GM21529 (cell line): ENCODE results near the gene DSC2.

ENCODE experiments used
- ATAC-seq: cut with Tn5 transposase; IDR thresholded peaks from one replicate; pipeline ENCODE4 v1.9.1; 2021; ENCODE audit not compliant: unreplicated experiment

DSC2 gene

DNA sequence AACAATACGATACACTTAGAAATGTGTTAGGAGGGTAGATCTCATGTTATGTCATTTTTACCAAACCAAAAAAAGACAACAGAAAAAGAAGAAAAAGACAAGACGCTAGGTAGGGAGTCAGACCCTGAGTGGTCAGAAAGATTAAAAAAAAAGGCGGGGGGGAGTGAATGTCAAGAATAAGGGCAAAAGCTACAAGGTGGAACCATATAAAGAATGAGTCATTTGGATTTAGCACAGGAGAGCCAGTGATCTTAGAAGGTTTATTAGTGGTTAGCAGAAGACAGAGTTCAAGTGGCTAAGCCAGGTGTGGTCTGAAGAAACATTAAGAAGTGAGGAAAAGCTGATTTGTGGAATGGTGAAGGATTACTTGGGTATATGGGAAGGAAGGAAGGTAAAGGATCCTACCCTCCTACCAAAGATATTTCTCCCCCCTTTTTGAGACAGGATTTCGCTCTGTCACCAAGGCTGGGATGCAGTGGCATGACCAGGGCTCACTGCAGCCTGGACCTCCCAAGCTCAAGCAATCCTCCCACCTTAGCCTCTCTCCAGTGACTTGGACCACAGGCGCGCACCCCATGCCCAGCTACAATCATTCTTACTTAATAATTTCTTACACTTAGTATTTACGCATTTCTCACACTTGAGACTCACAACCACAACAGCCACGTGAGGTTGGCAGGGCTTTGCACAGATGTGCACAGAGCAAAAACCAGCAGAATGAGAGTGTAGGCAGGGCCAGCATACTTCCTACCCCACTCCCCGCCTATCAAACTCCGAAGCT lies 2.6 kb downstream of the DSC2 start:
- ATAC-seq, result no peak

DNA sequence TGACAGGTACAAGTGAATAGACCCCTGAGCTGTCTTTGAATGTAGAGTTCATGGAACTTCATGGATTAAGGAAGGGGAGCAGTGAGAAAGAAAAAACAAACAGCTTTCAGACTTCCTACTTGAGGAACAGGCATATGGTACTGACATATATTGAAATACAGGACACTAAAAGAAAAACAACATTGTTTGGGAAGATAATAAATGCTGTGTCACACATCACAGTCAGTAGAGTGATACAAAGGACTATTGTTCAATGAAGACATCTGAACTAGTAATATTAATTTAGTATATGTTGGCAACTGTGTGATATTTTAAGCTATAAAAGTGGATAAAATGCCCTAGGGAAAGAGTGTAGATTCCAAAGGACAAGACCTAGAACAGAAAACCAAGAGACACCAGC lies 3.3 kb downstream of the DSC2 start:
- no peak for ATAC-seq

DNA sequence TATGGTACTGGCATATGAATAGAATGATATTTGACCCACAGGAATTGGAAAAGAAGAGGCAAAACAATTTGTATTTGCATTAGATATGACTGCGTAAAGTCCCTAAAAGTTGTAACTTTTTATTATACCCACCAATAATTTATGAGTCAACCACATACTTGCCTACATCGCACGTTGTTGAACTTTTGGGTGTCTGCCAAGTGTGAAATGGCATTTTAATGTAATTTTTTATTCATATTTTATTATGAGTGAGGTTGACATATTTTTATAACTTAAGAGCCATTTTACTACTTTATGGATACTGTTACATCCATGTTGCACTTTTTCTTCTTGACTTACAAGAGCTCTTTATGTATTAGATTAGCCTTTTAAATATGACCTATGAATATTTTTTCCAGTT lies 4.6 kb downstream of the DSC2 start:
- ATAC-seq, result no peak

DNA sequence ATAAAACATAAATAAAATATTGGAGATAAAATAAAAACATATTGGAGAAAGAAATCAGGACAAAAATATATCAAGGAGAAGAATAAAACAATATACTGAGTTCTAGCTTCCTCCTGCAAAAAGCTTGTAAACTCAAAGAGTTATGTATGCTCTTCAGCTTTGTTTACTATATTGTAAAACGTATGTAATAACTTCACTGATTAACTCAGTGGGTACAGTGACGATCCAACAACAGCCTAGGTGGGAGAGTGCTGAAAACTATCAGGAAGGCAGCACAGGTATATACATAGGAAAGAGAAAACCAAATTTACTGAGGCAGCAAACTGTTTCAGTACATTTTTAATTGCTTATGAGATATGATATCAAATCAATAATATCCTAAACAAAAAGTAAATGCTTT lies 8.3 kb downstream of the DSC2 start:
- no peak for ATAC-seq

DNA sequence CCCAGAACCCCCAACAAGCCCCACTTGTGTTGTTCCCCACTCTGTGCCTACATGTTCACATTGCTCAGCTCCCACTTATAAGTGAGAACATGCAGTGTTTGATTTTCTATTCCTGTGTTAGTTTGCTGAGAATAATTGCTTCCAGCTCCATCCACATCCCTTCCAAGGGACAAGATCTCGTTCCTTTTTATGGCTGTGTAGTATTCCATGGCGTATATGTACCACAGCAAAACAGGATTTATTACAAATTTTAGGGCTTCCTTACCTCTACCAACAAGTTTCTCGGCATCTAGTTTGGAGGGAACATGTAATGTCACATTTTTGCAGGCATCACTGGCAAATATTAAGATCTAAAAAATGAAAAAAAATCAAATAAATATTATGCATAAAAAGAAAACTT lies 8.9 kb downstream of the DSC2 start:
- ATAC-seq, result no peak

DNA sequence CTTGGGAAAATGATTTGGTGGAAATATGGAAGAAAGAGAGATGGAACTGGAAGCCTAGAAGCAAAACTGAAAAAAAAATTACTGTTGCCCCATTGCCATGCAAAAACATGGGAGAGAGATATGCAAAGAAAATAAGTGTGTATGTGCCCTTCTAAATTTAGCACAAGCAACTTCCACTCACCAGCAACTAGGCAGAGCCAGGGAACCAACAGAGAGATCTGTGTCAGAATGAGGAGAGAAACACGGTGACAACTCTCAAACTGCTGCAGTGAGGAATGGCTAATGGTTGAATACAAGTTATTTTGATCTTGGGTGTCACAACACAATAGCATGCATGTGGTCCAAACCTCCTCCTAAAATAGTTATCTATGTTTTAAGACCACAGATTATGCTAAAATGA lies 10.9 kb downstream of the DSC2 start:
- no peak for ATAC-seq

DNA sequence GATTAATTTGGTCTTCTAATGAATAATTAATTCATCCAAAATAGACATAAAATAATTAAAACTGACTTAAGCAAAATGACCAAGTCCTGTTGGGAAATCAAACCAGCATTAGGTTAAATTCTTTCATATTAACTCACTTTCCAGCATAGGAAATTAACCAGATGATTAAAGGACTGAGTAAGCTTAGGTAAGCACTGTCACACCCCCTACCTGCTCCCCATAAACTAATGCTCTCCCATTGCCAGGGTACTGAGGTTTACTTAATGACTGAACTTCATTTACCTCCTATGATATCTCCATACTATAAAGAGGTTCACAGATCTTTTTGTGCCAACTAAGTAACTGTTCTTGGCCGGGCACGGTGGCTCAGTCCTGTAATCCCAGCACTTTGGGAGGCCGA lies 13.7 kb downstream of the DSC2 start:
- ATAC-seq, result no peak

DNA sequence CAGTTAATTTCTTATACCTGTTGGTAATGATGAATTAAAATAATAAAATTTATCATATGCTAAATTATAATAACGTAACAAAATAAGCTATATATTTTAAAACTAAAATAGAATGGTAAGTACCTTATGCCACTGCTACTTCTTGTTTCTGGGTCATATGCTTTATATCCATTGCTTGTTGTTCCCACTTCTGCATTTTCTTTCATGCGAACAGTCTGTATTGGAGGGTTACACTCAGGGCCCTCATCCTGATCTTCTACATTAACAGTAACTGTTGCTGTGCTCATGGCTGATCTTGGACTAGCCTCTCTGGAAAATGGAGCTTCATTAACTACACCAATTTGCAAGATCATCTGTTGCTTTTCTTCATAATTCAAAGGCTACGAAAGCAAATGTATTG lies 22.2 kb downstream of the DSC2 start:
- no peak for ATAC-seq

DNA sequence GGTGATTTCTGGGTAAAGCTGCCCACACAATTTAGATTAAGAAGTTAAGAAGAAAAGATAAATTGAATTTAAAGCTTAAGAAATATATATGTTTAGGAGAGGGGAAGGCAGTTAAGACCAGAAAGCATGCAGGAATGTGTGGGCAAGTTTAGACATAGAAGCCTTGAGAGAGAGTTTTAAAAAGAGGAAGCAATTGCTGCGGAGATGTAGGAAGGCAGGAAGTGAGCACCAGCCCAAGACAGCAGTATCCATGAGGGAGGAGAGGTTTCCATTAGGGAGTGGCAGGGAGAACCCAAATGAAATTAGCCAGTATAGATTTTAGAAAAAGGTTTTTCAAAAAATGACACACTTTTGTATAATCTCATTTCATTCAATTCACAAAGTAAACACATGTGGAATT lies 24.3 kb downstream of the DSC2 start:
- no peak for ATAC-seq

DNA sequence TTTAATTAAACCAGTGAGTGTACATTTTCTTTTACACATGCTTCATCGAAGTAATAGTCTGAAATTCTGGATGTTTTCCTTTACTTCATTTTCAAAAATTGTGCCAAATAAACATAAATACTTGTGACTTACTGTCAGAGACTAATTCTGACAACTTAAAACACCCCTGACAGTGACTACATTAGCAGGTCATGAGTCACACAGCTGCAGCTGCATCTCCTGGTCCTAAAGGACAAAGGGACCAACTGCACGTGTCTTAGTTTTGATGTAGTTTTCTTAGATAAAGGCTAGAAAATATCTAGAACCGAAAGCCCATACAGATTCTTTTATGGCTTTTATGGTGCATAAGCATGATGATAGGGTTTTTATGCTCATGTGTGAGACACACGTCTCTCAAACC lies 30.0 kb downstream of the DSC2 start:
- no peak for ATAC-seq

DNA sequence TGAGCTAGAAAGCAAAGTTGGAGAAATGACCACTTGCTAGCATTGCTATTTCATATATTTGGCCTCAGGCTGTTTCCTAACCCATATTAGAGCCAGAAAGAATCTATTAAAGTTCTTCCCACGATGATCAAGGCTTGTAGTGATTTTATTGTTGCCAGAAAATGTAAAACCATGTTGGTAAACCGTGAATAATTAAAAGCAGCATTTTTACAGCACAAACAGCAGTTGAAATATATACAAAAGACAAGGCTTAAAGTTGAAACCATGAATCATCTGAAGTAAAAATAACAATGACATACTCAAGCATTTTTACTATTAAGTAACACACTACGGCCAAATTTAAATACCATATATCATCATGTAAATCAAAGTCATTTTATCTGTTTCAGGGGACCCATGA lies 32.0 kb downstream of the DSC2 start:
- ATAC-seq, result no peak

DNA sequence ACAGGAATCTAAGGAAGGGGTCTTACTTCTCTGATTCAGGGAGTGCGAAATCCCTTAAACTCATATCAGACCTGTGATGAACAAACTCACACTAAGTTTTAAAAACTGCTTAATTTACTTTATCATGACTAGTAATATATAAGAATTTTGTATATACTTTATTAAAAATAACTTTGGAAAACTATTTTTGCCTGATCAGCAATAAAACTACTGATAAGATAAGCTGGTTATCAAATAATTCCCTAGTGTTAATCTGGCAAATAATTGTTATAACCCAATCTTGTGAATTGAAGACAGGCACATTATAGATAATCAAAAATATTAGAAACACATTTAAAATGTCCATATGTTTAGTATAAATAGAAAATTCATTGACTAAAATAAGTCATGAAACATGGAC lies 36.0 kb downstream of the DSC2 start:
- ATAC-seq, result no peak

DNA sequence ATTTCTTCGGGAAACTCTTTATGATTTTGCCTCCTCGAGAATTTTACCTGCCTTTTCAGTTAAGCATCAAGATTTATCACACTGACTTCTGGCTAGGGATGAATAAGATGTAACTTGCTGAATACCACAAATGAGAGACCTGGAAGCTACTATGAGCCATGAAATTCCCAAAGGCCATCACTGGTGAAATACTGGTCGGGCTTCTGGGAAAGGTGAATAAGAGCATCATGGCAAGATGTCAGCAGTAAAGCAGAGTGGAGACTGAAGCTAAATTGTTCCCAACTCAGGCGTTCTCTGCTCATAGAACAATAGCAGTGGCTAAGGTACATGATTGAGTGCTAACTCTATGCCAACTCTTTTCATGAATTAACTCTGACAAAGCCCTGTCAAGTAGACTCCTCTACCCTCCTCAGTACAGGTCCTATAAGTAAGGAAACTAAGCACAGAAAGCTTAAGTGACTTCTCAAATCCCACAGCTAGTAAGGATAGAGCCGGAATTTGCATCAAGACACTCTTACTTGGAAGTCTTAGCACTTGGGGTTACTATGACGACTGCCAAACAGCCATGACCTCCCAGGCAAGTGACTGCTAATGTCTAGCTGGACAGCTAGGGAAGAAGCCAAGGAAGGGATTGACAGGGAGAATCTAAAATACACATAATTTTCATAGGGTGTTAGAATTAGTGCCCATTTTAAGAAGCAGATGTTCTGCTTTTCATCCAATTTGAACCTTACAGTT lies 37.0 kb downstream of the DSC2 start:
- no peak for ATAC-seq

DNA sequence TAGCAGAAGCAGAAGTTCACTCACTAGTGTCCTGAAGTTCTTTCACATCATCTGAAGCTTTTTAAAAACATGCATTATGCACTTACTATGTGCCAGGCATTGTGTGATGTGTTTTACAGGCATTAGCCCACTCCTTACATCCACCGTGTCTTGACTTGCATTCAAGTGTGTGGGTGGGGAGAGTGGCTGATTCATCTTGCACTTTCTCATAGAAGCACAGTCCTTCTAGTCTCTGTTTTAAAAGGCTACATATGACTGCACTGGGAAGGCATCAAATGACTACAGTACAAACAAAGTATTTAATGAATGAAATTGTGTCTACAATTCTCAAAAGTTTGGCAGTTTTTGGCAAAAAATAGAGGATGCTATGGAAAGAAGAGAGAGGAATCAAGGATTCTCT lies 38.1 kb downstream of the DSC2 start:
- ATAC-seq, result peak; percentile 59

DNA sequence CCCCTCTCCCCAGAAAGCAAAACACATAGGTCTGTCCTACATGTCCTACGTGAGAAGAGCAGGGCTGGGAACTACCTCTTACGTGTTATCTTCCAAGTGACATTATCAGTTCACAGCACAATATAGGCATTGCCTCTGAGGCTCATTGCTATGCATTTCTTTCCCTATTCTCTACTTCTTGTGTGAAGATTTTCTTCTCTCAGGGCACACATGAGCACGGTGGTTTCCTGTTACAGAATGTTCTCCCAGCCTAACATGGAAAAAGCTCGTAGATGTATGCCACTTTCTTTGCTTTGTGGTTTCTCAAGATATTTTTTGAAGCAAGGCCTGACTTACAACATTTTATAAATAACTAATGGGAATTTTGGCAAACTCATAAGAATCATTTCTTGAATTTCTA lies 40.3 kb downstream of the DSC2 start:
- no peak for ATAC-seq

DNA sequence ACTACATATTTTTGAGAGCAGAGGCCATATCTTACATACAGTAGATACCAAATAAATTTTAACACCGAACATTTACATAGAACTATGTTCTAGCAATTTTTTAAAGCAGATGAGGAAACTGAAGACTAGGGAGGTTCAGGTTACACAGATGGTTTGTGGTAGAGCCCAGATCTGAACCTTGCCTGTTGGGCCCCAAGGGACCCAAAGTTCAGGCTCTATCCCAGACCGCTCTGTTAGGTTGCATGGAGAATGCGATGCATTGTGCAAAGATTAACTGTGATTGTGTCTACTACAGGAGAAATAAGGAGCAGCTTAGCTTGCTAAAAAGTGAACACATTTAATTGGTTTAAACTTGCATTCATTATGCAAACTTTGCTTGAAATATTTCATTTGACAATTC lies 43.3 kb downstream of the DSC2 start:
- no peak for ATAC-seq

DNA sequence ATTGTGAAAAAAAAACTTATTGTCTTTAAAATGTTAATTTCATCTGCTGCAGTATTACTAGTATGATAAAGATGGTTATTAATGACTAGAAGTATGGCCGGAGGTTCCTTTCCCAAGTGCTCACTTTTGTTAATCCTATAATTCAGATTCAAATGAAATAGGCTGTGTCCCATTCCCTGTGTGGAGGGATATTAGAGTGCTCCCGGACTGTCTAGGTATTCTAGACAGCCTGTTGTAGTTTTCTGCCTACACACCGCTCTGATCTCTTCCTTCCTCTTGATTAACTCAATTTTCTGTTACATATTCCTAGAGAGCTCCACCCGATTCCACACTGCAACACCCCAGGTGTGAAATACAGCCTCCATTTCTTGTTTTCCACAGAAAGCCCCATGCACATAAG lies 44.3 kb downstream of the DSC2 start:
- no peak for ATAC-seq

DNA sequence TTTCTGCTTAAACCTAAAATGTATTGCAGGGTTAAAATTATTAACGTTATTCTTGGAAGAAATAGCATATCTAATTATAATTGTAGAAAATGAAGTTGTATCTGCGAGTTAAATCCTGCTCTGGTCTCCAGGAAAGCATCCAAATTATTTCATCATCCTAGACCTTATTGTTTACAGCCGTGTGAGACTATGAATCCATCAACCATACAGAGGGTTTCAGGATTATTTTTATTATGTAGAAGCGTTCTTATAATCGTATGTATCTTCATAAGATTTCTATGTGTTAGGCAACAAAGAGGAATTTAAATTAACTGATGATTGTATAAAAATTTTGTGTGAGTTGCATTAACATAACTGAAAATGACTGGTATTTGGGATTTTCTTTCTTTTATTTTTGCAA lies 45.2 kb downstream of the DSC2 start:
- ATAC-seq, result no peak

DNA sequence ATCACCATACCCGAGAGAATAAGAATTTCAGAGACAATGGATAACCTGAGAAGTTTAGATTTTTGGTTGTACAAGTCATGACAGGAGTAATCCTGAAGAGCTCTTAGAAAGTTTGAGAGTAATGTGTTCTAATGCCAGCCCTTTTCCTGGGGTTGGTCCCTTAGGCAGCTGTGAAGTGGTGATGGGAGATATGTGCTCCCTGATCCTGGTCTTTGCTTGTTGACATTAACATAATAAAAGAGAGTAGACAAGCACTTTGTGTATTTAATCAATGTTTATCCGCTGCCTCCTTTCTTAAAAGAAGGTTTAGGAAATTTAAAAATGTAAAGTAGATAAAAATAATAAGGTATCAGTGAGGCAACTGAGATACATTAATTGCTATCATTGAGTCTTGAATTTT lies 45.9 kb downstream of the DSC2 start:
- no peak for ATAC-seq

DNA sequence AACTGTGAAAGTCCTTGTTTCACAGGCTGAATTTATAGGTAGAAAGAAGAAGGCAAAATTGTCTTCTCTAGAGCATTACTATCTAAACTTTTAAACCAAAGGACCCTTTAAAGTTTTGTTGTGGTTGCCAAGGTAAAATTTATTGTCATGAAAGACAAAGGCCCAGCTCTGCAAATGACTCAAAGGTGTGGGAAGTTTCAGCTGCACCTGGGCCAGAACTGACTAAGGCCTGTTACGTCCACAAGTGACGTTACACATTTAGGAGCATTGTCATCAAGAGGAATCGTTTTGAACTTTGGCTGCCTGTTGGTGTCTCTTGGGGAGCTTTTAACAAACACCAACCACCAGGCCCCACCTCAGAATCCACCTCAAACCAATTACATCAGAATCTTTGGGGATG lies 51.6 kb downstream of the DSC2 start:
- ATAC-seq, result no peak

DNA sequence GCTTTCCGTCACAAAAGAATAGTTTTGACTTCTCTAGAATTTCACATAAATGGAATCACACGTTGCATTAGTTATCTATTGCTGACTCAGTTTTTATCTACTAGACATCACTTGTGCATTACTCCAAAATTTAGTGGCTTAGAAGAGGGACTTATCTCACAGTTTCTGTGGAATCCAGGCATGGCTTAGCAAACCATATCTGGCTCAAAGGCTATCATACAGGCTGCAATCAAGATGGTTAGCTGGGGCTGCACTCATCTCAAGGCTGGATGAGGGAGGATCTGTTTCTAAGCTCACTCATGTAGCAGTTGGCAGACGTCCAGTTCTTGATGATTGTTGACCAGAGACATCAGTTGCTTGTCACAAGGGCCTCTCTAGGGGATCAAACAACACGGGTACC lies 53.0 kb downstream of the DSC2 start:
- no peak for ATAC-seq

DNA sequence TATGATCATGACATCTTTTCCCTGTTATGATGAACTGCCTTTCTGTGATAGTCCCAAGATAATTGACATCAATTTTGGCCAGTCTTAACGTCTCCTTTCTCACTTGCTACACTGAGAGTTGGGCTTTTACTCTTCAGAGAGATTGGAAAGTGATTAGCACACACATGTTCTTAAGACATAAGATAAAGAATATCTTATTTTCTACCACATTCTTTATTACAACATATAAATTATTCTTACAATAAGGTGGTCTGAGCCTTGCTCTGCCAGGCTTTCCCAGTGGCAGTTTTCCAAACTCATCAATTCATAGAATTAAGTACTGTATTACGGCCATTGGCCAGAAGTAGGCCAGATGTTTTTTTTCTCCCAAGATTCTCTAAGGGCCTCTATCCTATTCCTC lies 54.0 kb downstream of the DSC2 start:
- no peak for ATAC-seq

DNA sequence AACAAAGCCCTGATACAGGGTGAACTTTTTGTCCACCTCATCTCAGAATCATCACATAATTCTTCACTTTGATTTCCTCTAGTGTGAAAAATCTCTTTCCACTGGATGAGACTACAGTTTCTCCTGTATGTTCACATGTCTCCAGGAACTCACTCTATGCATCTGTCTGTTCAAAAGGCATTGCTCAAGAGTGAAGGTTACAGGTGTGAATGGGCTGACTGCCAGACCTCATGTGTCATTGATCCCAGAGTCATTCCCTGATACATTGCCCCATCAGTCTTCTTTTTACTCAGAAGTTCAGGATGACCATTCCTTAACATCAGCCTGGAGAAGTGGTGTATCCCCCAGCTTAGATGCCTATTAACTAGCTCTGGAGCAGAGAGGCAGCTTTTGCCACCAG lies 55.3 kb downstream of the DSC2 start:
- no peak for ATAC-seq
